Large intestine (tissue), 12 donors: ENCODE measurements around the gene NBPF10. TPM values are rescaled to one million over a fixed set of nuclear protein-coding genes. Genes with fewer than 3 reads are reported as not detected.
"Not testable (repeated sequence)": the region's sequence is repeated elsewhere in the genome, so short reads cannot be mapped to it uniquely, and the experiment has no call there.

ENCODE experiments used
- DNase-seq, 2 donors: peaks; one replicate each; pipeline versions ENCODE4 v3.0.0 to v3.0.0-alpha.2; 2013
- H3K27ac ChIP-seq: one replicate; pipeline ENCODE4 v1.5.1; 2013; ENCODE audit warnings: low read length
- H3K27me3 ChIP-seq: 2 replicates; pipeline ENCODE4 v1.6.1; 2013; ENCODE audit warnings: low read length; ENCODE audit not compliant: control insufficient read depth, insufficient read depth
- H3K36me3 ChIP-seq: 2 replicates; pipeline ENCODE4 v1.6.1; 2013; ENCODE audit warnings: low read length; ENCODE audit not compliant: control insufficient read depth, insufficient read depth
- H3K4me1 ChIP-seq: one replicate; pipeline ENCODE4 v1.6.1; 2013; ENCODE audit warnings: low read length; ENCODE audit not compliant: control insufficient read depth, insufficient read depth
- H3K4me3 ChIP-seq: one replicate; pipeline ENCODE4 v1.5.1; 2013; ENCODE audit warnings: low read length
- H3K9me3 ChIP-seq: one replicate; pipeline ENCODE4 v1.6.1; 2013; ENCODE audit warnings: mild to moderate bottlenecking, low read depth, low read length, moderate library complexity; ENCODE audit not compliant: control insufficient read depth
- WGBS: methylation state at CpG from one replicate; pipeline ENCODE4 v1.1.5; 2013; ENCODE audit warnings: low lambda C conversion rate; ENCODE audit not compliant: insufficient coverage; 5-methylcytosine and 5-hydroxymethylcytosine counted together
- long read RNA-seq, 11 donors: transcript quantifications; one replicate each; lab custom pipeline, GENCODE V29; 2026
- polyA plus RNA-seq: library from polyadenylated mRNA; unstranded; fragments of 120-200 nt; gene quantifications from one replicate; pipeline ENCODE4 v1.2.1, GENCODE V29; 2013

NBPF10 gene, protein sequence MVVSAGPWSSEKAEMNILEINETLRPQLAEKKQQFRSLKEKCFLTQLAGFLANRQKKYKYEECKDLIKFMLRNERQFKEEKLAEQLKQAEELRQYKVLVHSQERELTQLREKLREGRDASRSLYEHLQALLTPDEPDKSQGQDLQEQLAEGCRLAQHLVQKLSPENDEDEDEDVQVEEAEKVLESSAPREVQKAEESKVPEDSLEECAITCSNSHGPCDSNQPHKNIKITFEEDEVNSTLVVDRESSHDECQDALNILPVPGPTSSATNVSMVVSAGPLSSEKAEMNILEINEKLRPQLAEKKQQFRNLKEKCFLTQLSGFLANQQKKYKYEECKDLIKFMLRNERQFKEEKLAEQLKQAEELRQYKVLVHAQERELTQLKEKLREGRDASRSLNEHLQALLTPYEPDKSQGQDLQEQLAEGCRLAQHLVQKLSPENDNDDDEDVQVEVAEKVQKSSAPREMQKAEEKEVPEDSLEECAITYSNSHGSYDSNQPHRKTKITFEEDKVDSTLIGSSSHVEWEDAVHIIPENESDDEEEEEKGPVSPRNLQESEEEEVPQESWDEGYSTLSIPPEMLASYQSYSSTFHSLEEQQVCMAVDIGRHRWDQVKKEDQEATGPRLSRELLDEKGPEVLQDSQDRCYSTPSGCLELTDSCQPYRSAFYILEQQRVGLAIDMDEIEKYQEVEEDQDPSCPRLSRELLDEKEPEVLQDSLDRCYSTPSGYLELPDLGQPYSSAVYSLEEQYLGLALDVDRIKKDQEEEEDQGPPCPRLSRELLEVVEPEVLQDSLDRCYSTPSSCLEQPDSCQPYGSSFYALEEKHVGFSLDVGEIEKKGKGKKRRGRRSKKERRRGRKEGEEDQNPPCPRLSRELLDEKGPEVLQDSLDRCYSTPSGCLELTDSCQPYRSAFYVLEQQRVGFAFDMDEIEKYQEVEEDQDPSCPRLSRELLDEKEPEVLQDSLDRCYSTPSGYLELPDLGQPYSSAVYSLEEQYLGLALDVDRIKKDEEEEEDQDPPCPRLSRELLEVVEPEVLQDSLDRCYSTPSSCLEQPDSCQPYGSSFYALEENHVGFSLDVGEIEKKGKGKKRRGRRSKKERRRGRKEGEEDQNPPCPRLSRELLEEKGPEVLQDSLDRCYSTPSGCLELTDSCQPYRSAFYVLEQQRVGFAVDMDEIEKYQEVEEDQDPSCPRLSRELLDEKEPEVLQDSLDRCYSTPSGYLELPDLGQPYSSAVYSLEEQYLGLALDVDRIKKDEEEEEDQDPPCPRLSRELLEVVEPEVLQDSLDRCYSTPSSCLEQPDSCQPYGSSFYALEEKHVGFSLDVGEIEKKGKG (N-terminal part only)
- polyA plus RNA-seq: 0.79 TPM
- long read RNA-seq, donor 1: 0 reads
- long read RNA-seq, donor 2: 0 reads
- long read RNA-seq, donor 3: 0 reads
- long read RNA-seq, donor 4: 0 reads
- long read RNA-seq, donor 5: 0 reads
- long read RNA-seq, donor 6: 0 reads
- long read RNA-seq, donor 7: 0 reads
- long read RNA-seq, donor 8: 0 reads
- long read RNA-seq, donor 9: 0 reads
- long read RNA-seq, donor 10: 0 reads
- long read RNA-seq, donor 11: 0 reads

DNA sequence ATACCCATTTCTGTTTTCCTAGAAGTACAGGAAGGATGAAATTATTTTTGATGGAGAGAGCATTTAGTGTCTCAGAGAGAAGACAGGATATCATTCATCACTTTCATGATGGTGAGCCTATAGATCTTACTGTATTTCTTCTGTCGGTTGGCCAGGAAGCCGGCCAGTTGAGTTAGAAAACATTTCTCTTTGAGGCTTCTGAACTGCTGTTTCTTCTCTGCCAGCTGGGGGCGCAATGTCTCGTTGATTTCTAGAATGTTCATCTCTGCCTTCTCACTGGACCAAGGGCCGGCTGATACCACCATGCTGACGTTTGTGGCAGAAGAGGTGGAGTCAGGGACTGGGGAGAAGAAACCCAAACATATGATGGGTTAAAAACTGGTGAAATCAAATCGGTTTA is at the start of gene NBPF10:
TSS of gene NBPF10 (minus strand) at position 340 of the 400 bp plus-strand sequence. CDS start at position 305, 35 bp downstream.
- DNase-seq, H3K4me1 ChIP-seq, H3K4me3 ChIP-seq, H3K9me3 ChIP-seq, H3K36me3 ChIP-seq, H3K27me3 ChIP-seq, H3K27ac ChIP-seq: not testable (repeated sequence)
- no CpG with 5 or more reads among the region's 7 CpGs for WGBS

DNA sequence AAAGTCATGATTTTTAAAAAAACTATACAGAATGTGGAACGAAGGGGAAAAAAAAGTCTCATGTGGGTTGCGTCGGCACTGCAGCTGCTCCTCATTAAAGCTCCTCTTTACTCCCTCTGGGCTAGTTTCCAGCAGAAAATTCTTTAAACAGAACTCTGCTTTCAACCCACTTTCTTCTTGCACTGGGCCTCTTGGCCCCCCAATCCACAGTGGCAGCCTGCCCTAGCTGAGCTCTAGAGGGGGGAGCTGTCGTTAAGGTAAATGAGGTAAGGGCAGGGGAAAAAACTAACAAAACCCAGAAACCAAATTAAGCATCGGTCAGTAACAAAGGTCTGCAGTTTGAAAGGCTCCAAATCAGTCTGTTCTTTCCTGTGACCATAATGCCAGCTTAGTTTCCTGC is 29.9 kb upstream of the NBPF10 start:
- H3K27me3 ChIP-seq, H3K9me3 ChIP-seq, H3K36me3 ChIP-seq, DNase-seq, H3K4me3 ChIP-seq, H3K4me1 ChIP-seq, H3K27ac ChIP-seq: not testable (repeated sequence)
- WGBS: no CpG with 5 or more reads among the region's 5 CpGs

DNA sequence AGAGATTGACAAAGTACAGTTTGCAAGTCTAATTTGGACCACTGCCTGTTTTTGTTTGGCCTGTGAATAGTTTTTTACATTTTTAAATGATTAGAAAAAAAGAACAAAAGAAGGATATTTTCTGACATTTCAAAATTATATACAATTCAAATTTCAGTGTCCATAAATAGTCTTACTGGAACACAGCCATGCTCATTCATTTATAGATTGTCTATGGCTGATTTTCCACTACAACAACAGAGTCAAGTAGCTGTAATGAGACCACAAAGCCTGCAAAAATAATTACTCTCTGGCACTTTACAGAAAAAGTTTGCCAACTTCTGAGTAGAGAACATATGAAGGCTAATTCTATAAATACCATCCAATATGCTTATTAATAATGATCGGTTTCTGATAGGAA is 23.1 kb upstream of the NBPF10 start:
- H3K4me3 ChIP-seq, DNase-seq, H3K4me1 ChIP-seq, H3K27ac ChIP-seq, H3K9me3 ChIP-seq, H3K36me3 ChIP-seq, H3K27me3 ChIP-seq: not testable (repeated sequence)
- no CpG with 5 or more reads among the region's 1 CpG for WGBS

GRCh38 chr1:146167273-146167672 is 22.7 kb upstream of the NBPF10 start:
- WGBS: no CpG with 5 or more reads among the region's 1 CpG
- not testable (repeated sequence) for H3K27ac ChIP-seq, H3K36me3 ChIP-seq, H3K4me1 ChIP-seq, H3K27me3 ChIP-seq, H3K9me3 ChIP-seq, DNase-seq, H3K4me3 ChIP-seq

Other genes starting within 250 kb of the NBPF10 start
- 1.1 TPM for gene ITGA10, start 234.8 kb downstream of the NBPF10 start, polyA plus RNA-seq
- 33.6 TPM for gene PEX11B, start 226.1 kb downstream of the NBPF10 start, polyA plus RNA-seq
- gene RBM8A, start 217.3 kb downstream of the NBPF10 start, polyA plus RNA-seq: 122 TPM
- gene LIX1L, start 186.8 kb downstream of the NBPF10 start, polyA plus RNA-seq: 12.0 TPM
- gene ANKRD34A, start 180.2 kb downstream of the NBPF10 start, polyA plus RNA-seq: 0.79 TPM
- gene POLR3GL, start 180.1 kb downstream of the NBPF10 start, polyA plus RNA-seq: 29.6 TPM
- gene TXNIP, start 148.2 kb downstream of the NBPF10 start, polyA plus RNA-seq: 607 TPM
- 0.46 TPM for gene HJV, start 123.1 kb downstream of the NBPF10 start, polyA plus RNA-seq
- 9.6 TPM for gene NOTCH2NLA, start 84.2 kb upstream of the NBPF10 start, polyA plus RNA-seq